K562 (cell line): ENCODE measurements around the gene TMEM273. TPM values are rescaled to one million over a fixed set of nuclear protein-coding genes. Genes with fewer than 3 reads are reported as not detected.

Experiments used
- BRCA1 ChIP-seq, 2 experiments: fragments of 450-650 bp in 1 of 2; sonication (generic) in 1 of 2; formaldehyde crosslinking in 1 of 2; IDR thresholded peaks; 2 replicates each; pipeline versions ENCODE4 v1.5.0 to v1.6.1; 2017 to 2020; ENCODE audit warnings: mild to moderate bottlenecking in 1 of 2, missing genetic modification reagents in 1 of 2
- BRF1 ChIP-seq: IDR thresholded peaks from 3 replicates; pipeline ENCODE4 v1.6.1; 2011; ENCODE audit warnings: borderline replicate concordance, mild to moderate bottlenecking; ENCODE audit not compliant: insufficient read length; ENCODE audit errors: extremely low read depth
- NFE2 ChIP-seq: IDR thresholded peaks from 2 replicates; pipeline ENCODE4 v1.6.1; 2014; ENCODE audit warnings: antibody characterized with exemption, low read depth
- POU5F1 ChIP-seq: fragments of 150-350 bp; IDR thresholded peaks from 2 replicates; pipeline ENCODE4 v1.6.1; 2014; ENCODE audit warnings: borderline replicate concordance, low read length, low read depth, mild to moderate bottlenecking; ENCODE audit not compliant: partially characterized antibody
- RBM14 ChIP-seq: fragments of 200-400 bp; formaldehyde crosslinking; IDR thresholded peaks from 2 replicates; pipeline ENCODE4 v1.6.1; 2018; ENCODE audit warnings: low read depth, mild to moderate bottlenecking, low read length, moderate library complexity, borderline replicate concordance; ENCODE audit not compliant: insufficient read depth
- SMARCA4 ChIP-seq: fragments of 450-650 bp; IDR thresholded peaks from 2 replicates; pipeline ENCODE4 v1.6.1; 2016
- SMARCE1 ChIP-seq: fragments of 450-650 bp; IDR thresholded peaks from 2 replicates; pipeline ENCODE4 v1.7.1; 2016; ENCODE audit warnings: mild to moderate bottlenecking
- SPI1 ChIP-seq: IDR thresholded peaks from 2 replicates; pipeline ENCODE4 v1.6.1; 2011; ENCODE audit warnings: low read depth, low read length, control low read depth, borderline replicate concordance
- TOE1 ChIP-seq, 2 experiments: fragments of 450-650 bp in 1 of 2; sonication (generic) in 1 of 2; formaldehyde crosslinking in 1 of 2; IDR thresholded peaks; 2 replicates each; pipeline versions ENCODE4 v1.7.1 to v1.8.0; 2016 to 2022; ENCODE audit warnings: borderline replicate concordance in 2 of 2, mild to moderate bottlenecking in 2 of 2, antibody characterized with exemption in 1 of 2, inconsistent platforms in 1 of 2, low read depth in 1 of 2, missing genetic modification reagents in 1 of 2, moderate library complexity in 1 of 2
- U2AF2 ChIP-seq: fragments of 200-400 bp; formaldehyde crosslinking; optimal IDR thresholded peaks from 2 replicates; pipeline ENCODE3; 2017; ENCODE audit warnings: low read depth, mild to moderate bottlenecking, low read length
- ZNF146 ChIP-seq: IDR thresholded peaks from one replicate; pipeline ENCODE4 v1.6.1; 2018; ENCODE audit warnings: missing compliant biosample characterization; ENCODE audit not compliant: unreplicated experiment
- ZSCAN32 ChIP-seq: fragments of 450-650 bp; formaldehyde crosslinking; IDR thresholded peaks from 2 replicates; pipeline ENCODE4 v1.4.0; 2020; ENCODE audit warnings: mild to moderate bottlenecking, moderate library complexity
- polyA plus RNA-seq, 8 experiments: library from polyadenylated mRNA; depleted of rRNA in 4 of 8; stranded (reverse) in 5 of 8; unstranded in 3 of 8; fragments of >200 nt; fragmentation: Nextera tagmentation in 2 of 8; fragmentation: Illumina TruSeq in 1 of 8; extraction: Ambion mirVana in 2 of 8; extraction: Trizol in 1 of 8; gene quantifications; 2 replicates each; pipeline versions ENCODE4 v1.2.1 to v1.2.3, GENCODE V29; 2011 to 2014; ENCODE audit warnings: inconsistent platforms in 1 of 8, missing spikeins in 1 of 8
- total RNA-seq, 7 experiments: library from RNA; depleted of rRNA in 6 of 7; stranded (reverse); fragments of >200 nt in 6 of 7; fragmentation: Illumina TruSeq in 2 of 7; extraction: Trizol in 2 of 7; gene quantifications; 2 replicates each; pipeline versions ENCODE4 v1.2.1 to v1.2.3, GENCODE V29; 2011 to 2021; ENCODE audit warnings: low replicate concordance in 1 of 7
- TF ChIP-seq, protein P1 (sequence below): fragments of 250-450 bp; sonication (Bioruptor Pico); IDR thresholded peaks from 2 replicates; pipeline ENCODE4 v1.6.1; 2021; ENCODE audit warnings: mild to moderate bottlenecking
- TF ChIP-seq, protein P2 (sequence below): fragments of 450-650 bp; formaldehyde crosslinking; IDR thresholded peaks from 2 replicates; pipeline ENCODE4 v1.4.0; 2022; ENCODE audit warnings: missing genetic modification characterization
- TF ChIP-seq, protein P3 (sequence below): fragments of 250-450 bp; sonication (Bioruptor Pico); IDR thresholded peaks from 2 replicates; pipeline ENCODE4 v1.4.0; 2020; ENCODE audit warnings: borderline replicate concordance
- TF ChIP-seq, protein P4 (sequence below): fragments of 250-450 bp; sonication (Bioruptor Pico); IDR thresholded peaks from 2 replicates; pipeline ENCODE4 v1.8.0; 2021; ENCODE audit warnings: moderate library complexity, mild to moderate bottlenecking, inconsistent platforms
- TF ChIP-seq, protein P5 (sequence below): fragments of 250-450 bp; sonication (Bioruptor Pico); IDR thresholded peaks from 2 replicates; pipeline ENCODE4 v1.5.0; 2021
- TF ChIP-seq, protein P6 (sequence below): fragments of 450-650 bp; formaldehyde crosslinking; IDR thresholded peaks from 2 replicates; pipeline ENCODE4 v1.4.0; 2020; ENCODE audit warnings: mild to moderate bottlenecking, moderate library complexity

The TMEM273 gene
- total and polyA plus RNA-seq, 9 of the 15 experiments (the other 6 are each of a cell fraction or from before 2014, with no cell fraction given): 39.2 to 131 (median 95.6) TPM

DNA sequence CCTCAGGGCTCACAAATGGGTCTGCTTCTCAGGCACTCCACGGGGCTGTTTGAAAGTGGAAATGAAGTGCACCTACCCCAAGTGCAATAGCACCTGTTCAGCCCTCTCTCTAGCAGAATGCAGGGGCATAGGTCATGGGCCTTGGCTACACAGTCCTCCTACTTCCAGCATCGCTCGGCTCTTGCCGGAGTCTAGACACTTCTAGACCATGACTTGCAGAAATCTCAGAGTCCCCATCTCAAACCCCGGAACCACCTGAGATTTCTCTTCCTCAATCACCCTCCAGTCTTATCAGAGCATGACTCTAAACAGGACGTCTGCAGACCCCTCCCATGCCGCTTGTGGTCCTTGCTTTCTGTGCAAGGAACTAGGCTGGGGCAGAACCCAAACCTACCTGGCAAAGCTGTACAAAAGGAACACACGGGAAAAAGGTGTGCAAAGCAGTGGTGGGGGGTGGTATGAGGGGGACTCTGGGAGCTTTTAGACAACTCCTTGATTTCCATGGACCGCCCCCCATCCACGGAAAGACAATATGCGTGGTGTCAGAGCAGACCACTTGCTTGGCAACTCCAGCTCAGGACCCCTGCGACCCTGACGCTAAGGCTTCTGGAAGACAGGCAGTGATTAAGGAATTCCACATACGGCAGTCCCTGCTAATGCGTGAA, 13.8 kb downstream of the TMEM273 start (continued):
- no peak for TF ChIP-seq RBM14
- TF ChIP-seq, protein P1, sequence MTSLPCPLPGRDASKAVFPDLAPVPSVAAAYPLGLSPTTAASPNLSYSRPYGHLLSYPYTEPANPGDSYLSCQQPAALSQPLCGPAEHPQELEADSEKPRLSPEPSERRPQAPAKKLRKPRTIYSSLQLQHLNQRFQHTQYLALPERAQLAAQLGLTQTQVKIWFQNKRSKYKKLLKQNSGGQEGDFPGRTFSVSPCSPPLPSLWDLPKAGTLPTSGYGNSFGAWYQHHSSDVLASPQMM (CRISPR knock-in tag): no peak
- TF ChIP-seq, protein P2, sequence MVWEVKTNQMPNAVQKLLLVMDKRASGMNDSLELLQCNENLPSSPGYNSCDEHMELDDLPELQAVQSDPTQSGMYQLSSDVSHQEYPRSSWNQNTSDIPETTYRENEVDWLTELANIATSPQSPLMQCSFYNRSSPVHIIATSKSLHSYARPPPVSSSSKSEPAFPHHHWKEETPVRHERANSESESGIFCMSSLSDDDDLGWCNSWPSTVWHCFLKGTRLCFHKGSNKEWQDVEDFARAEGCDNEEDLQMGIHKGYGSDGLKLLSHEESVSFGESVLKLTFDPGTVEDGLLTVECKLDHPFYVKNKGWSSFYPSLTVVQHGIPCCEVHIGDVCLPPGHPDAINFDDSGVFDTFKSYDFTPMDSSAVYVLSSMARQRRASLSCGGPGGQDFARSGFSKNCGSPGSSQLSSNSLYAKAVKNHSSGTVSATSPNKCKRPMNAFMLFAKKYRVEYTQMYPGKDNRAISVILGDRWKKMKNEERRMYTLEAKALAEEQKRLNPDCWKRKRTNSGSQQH: no peak
- TF ChIP-seq SMARCA4: peak; percentile 69
- TF ChIP-seq, protein P3, sequence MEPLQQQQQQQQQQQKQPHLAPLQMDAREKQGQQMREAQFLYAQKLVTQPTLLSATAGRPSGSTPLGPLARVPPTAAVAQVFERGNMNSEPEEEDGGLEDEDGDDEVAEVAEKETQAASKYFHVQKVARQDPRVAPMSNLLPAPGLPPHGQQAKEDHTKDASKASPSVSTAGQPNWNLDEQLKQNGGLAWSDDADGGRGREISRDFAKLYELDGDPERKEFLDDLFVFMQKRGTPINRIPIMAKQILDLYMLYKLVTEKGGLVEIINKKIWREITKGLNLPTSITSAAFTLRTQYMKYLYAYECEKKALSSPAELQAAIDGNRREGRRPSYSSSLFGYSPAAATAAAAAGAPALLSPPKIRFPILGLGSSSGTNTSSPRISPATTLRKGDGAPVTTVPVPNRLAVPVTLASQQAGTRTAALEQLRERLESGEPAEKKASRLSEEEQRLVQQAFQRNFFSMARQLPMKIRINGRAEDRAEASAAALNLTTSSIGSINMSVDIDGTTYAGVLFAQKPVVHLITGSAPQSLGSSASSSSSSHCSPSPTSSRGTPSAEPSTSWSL (CRISPR knock-in tag): no peak
- peak; percentile 39; the same call in 1 of the 2 replicates for TF ChIP-seq SPI1
- TF ChIP-seq POU5F1: no peak
- peak; percentile 96 for TF ChIP-seq NFE2
- no peak for TF ChIP-seq BRCA1 (IDR thresholded peaks at IDR 0.05)
- TF ChIP-seq BRCA1 (CRISPR knock-in tag; IDR thresholded peaks at IDR 0.05): no peak
- TF ChIP-seq ZNF146 (CRISPR knock-in tag): no peak
- TF ChIP-seq, protein P4, sequence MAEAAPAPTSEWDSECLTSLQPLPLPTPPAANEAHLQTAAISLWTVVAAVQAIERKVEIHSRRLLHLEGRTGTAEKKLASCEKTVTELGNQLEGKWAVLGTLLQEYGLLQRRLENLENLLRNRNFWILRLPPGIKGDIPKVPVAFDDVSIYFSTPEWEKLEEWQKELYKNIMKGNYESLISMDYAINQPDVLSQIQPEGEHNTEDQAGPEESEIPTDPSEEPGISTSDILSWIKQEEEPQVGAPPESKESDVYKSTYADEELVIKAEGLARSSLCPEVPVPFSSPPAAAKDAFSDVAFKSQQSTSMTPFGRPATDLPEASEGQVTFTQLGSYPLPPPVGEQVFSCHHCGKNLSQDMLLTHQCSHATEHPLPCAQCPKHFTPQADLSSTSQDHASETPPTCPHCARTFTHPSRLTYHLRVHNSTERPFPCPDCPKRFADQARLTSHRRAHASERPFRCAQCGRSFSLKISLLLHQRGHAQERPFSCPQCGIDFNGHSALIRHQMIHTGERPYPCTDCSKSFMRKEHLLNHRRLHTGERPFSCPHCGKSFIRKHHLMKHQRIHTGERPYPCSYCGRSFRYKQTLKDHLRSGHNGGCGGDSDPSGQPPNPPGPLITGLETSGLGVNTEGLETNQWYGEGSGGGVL (CRISPR knock-in tag): no peak
- no peak for TF ChIP-seq BRF1
- peak; percentile 25; the same call in 1 of the 2 replicates for TF ChIP-seq SMARCE1
- TF ChIP-seq, protein P5, sequence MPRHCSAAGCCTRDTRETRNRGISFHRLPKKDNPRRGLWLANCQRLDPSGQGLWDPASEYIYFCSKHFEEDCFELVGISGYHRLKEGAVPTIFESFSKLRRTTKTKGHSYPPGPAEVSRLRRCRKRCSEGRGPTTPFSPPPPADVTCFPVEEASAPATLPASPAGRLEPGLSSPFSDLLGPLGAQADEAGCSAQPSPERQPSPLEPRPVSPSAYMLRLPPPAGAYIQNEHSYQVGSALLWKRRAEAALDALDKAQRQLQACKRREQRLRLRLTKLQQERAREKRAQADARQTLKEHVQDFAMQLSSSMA: no peak
- TF ChIP-seq, protein P6, sequence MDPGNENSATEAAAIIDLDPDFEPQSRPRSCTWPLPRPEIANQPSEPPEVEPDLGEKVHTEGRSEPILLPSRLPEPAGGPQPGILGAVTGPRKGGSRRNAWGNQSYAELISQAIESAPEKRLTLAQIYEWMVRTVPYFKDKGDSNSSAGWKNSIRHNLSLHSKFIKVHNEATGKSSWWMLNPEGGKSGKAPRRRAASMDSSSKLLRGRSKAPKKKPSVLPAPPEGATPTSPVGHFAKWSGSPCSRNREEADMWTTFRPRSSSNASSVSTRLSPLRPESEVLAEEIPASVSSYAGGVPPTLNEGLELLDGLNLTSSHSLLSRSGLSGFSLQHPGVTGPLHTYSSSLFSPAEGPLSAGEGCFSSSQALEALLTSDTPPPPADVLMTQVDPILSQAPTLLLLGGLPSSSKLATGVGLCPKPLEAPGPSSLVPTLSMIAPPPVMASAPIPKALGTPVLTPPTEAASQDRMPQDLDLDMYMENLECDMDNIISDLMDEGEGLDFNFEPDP (CRISPR knock-in tag): no peak
- no peak for TF ChIP-seq ZSCAN32 (CRISPR knock-in tag)
- no peak for TF ChIP-seq U2AF2
- no peak for TF ChIP-seq TOE1 (IDR thresholded peaks at IDR 0.05; ENCODE audit: borderline replicate concordance)
- no peak for TF ChIP-seq TOE1 (CRISPR knock-in tag; IDR thresholded peaks at IDR 0.05; ENCODE audit: borderline replicate concordance, low read depth)
